Activated naive CD4-positive, alpha-beta T cell treated with anti-CD3 and anti-CD28 coated beads for 36 hours (primary cell): ENCODE results near the gene ST6GALNAC4. TPM values are rescaled to one million over a fixed set of nuclear protein-coding genes. Genes with fewer than 3 reads are reported as not detected.

Experiments used
- CTCF ChIA-PET: fragments of 350-600 bp; sonication (Branson Sonifier 250); formaldehyde crosslinking; loops from one replicate; lab custom pipeline; 2021; ENCODE audit warnings: antibody characterized with exemption; lab: Charles Lee
- DNase-seq: peaks from one replicate; pipeline ENCODE4 v3.0.0-alpha.2; 2020
- H3K27ac Mint-ChIP-seq: one replicate; pipeline ENCODE4 v1.8.0; 2021; ENCODE audit warnings: mild to moderate bottlenecking, mixed read lengths
- H3K27me3 Mint-ChIP-seq: one replicate; pipeline ENCODE4 v1.8.0; 2021; ENCODE audit warnings: low read depth, mixed read lengths
- H3K36me3 Mint-ChIP-seq: one replicate; pipeline ENCODE4 v1.8.0; 2021; ENCODE audit warnings: low read depth, mixed read lengths
- H3K4me1 Mint-ChIP-seq: one replicate; pipeline ENCODE4 v1.8.0; 2021; ENCODE audit warnings: low read depth, mixed read lengths
- H3K4me3 Mint-ChIP-seq: one replicate; pipeline ENCODE4 v1.8.0; 2021; ENCODE audit warnings: mild to moderate bottlenecking, moderate library complexity, mixed read lengths
- H3K9me3 Mint-ChIP-seq: one replicate; pipeline ENCODE4 v1.8.0; 2021; ENCODE audit warnings: mixed read lengths
- intact Hi-C: fragments of 100-400 bp; cut with micrococcal nuclease; formaldehyde crosslinking; loops from one replicate; pipeline ENCODE4 v1.15.1; 2023
- total RNA-seq, 2 experiments: library from RNA; stranded (reverse); gene quantifications; one replicate each; pipeline ENCODE4 v1.2.3, GENCODE V29; 2021

ST6GALNAC4 gene
- total RNA-seq, 2 experiments from 2014 or later = 22.3 to 24.6 TPM

GRCh38 chr9:127877566-127877998, 39.3 kb downstream of the ST6GALNAC4 start, which contains the start of gene AK1:
AK1 (minus strand) TSS chr9:127877675; CDS start chr9:127874617, 3,058 bp downstream.
- Mint-ChIP-seq H3K4me1 (peaks cover 6% of the 10 kb centered on the region), H3K27me3 (peaks cover 4% of the 10 kb centered on the region), H3K4me3 (no peak within 1 kb of the TSS), H3K27ac (no peak within 1 kb of the TSS), H3K9me3 (no peaks in the 10 kb centered on the region), H3K36me3 (no peaks in the 10 kb centered on the region)
- CTCF ChIA-PET = interaction anchor here (0.5 to 1.6 kb wide), 2 partner anchors 143 to 293 kb away, joined by 3 to 4 read pairs; partner anchors contain the start of gene TOR2A
- no peak for DNase-seq
- intact Hi-C loops = no loop called here

GRCh38 chr9:127876764-127877562, 39.9 kb downstream of the ST6GALNAC4 start:
- DNase-seq = no peak
- no peaks in the 10 kb centered on the region for H3K36me3 Mint-ChIP-seq
- H3K27me3 Mint-ChIP-seq = peaks cover 4% of the 10 kb centered on the region
- CTCF ChIA-PET = interaction anchor here (1.3 to 1.6 kb wide), 2 partner anchors 10 to 142 kb away, joined by 3 read pairs; partner anchors contain the start of gene TOR2A
- peaks cover 6% of the 10 kb centered on the region for H3K4me1 Mint-ChIP-seq
- intact Hi-C loops = no loop called here
- H3K9me3 Mint-ChIP-seq = no peaks in the 10 kb centered on the region
- H3K4me3 Mint-ChIP-seq = no peak overlapping the region
- no peak overlapping the region for H3K27ac Mint-ChIP-seq

DNA sequence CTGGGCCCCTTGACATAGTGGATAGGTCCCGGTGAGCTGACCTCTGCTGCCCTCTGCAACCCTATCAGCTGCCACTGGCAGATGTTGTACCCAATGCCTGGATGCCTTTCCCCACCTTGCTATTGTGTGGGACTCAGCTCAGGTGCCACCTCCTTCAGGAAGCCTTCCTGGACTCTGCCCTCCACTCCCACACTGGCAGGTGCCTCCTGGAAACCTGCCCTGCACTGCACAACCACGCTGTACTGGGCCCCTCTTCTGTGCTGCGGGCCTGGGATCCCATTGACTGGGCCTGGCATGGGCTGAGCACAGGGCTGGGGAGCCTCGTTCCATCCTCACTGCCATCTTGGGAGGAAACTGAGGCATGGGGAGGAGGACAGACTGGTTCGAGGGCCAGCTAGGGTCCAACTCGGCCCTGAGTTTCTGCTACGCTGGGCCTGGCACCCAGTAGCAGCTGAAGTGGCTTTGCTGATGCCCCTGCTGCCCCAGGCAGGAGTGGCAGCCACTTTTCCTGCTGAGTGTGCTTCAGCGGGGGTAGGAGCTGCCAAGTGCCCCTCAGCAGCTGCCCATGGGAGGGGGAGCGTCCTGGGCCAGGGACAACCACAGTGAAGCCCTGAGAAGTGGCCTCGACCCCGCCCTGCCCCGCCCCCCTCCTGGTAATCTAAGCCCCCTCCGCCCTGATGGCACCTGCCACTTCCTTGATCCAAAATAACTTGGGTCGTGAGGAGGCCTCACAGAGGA, 40.6 kb downstream of the ST6GALNAC4 start:
- Mint-ChIP-seq H3K9me3 (no peaks in the 10 kb centered on the region), H3K4me3 (no peak overlapping the region), H3K27ac (no peak overlapping the region), H3K27me3 (peaks cover 4% of the 10 kb centered on the region), H3K36me3 (no peaks in the 10 kb centered on the region), H3K4me1 (peaks cover 6% of the 10 kb centered on the region)
- intact Hi-C loops = no loop called here
- DNase-seq = no peak
- CTCF ChIA-PET = interaction anchor here (1.3 to 1.6 kb wide), 2 partner anchors 9 to 141 kb away, joined by 3 read pairs; partner anchors contain the start of gene TOR2A

- H3K4me3 Mint-ChIP-seq = no peak overlapping the region
- no peak for DNase-seq
- peaks cover 4% of the 10 kb centered on the region for H3K27me3 Mint-ChIP-seq
- H3K36me3 Mint-ChIP-seq = no peaks in the 10 kb centered on the region
- H3K27ac Mint-ChIP-seq = no peak overlapping the region
- CTCF ChIA-PET = interaction anchor here (0.7 kb wide), 1 partner anchor 13 kb away, joined by 3 read pairs; no protein-coding TSS in a partner anchor
- intact Hi-C loops = no loop called here
- H3K9me3 Mint-ChIP-seq = no peaks in the 10 kb centered on the region
- H3K4me1 Mint-ChIP-seq = peaks cover 6% of the 10 kb centered on the region
Observed at GRCh38 chr9:127875306-127875966, 41.4 kb downstream of the ST6GALNAC4 start.

DNA sequence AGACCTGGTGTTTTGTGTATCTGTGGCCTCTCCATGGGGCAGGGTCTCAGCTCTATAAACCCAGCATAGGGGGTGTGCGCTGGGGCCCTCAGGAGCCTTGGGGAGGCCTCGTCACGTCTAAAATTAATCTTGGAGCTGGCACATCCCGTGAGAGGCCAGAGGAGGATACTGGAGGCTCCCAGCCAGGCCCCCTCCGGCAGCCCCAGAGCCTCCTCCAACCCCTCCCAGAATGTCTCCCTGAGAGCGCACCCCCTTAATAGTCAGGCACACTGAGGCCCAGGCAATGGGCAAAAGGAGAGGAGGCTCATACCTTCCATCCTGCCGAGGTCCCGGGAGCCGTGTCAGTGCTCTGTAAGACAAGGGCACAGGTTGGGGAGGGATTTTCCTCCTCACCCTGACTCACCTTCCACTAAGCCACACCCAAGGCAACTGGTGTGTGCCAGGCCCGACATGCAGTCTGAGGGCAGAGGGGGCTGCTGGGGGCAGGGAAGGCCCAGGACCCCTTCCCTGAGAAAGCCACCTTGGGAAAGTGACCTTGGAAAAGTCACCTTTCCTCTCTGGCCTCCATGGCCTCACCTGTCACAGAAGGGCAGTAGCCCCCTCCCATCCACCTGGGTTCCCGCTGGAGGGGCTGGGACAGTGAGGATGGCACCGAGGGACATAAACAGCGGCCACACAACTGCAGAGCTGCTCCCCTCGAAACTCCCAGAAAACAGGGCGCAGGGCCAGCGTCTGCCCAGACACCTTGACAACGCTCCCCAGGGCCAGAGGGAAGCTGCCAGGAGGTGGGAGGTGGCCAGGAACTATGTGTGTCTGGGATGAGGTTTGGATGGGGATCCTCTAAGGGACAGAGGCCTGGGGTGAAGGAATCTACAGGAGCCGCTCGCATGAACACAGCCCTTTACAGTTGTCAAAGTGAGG, 42.3 kb downstream of the ST6GALNAC4 start:
- H3K27ac Mint-ChIP-seq = no peak overlapping the region
- no peaks in the 10 kb centered on the region for H3K36me3 Mint-ChIP-seq
- intact Hi-C loops = no loop called here
- no peaks in the 10 kb centered on the region for H3K9me3 Mint-ChIP-seq
- no peak overlapping the region for H3K4me3 Mint-ChIP-seq
- no peak for DNase-seq
- peaks cover 6% of the 10 kb centered on the region for H3K4me1 Mint-ChIP-seq
- CTCF ChIA-PET = interaction anchor here (0.7 to 1.8 kb wide), 2 partner anchors 12 to 47 kb away, joined by 3 to 5 read pairs; no protein-coding TSS in a partner anchor
- H3K27me3 Mint-ChIP-seq = peaks cover 4% of the 10 kb centered on the region

GRCh38 chr9:127873886-127874285, 43.0 kb downstream of the ST6GALNAC4 start:
- CTCF ChIA-PET = interaction anchor here (0.9 to 1.8 kb wide), 2 partner anchors 9 to 48 kb away, joined by 3 to 5 read pairs; no protein-coding TSS in a partner anchor
- intact Hi-C loops = no loop called here
- H3K4me1 Mint-ChIP-seq = peaks cover 6% of the 10 kb centered on the region
- peaks cover 4% of the 10 kb centered on the region for H3K27me3 Mint-ChIP-seq
- H3K9me3 Mint-ChIP-seq = no peaks in the 10 kb centered on the region
- no peak overlapping the region for H3K27ac Mint-ChIP-seq
- no peaks in the 10 kb centered on the region for H3K36me3 Mint-ChIP-seq
- no peak for DNase-seq
- H3K4me3 Mint-ChIP-seq = no peak overlapping the region

GRCh38 chr9:127873223-127873691, 43.6 kb downstream of the ST6GALNAC4 start:
- Mint-ChIP-seq H3K36me3 (no peaks in the 10 kb centered on the region), H3K9me3 (no peaks in the 10 kb centered on the region), H3K4me3 (no peak overlapping the region), H3K27me3 (peaks cover 4% of the 10 kb centered on the region), H3K27ac (no peak overlapping the region), H3K4me1 (peaks cover 6% of the 10 kb centered on the region)
- CTCF ChIA-PET = interaction anchor here (0.9 to 1.8 kb wide), 2 partner anchors 9 to 48 kb away, joined by 3 to 5 read pairs; no protein-coding TSS in a partner anchor
- intact Hi-C loops = no loop called here
- DNase-seq = no peak

GRCh38 chr9:127872369-127873222, 44.2 kb downstream of the ST6GALNAC4 start:
- no peak overlapping the region for H3K4me3 Mint-ChIP-seq
- no peak for DNase-seq
- no peak overlapping the region for H3K27ac Mint-ChIP-seq
- H3K27me3 Mint-ChIP-seq = peaks cover 4% of the 10 kb centered on the region
- H3K4me1 Mint-ChIP-seq = peaks cover 5% of the 10 kb centered on the region
- H3K36me3 Mint-ChIP-seq = no peaks in the 10 kb centered on the region
- intact Hi-C loops = no loop called here
- CTCF ChIA-PET = interaction anchor here (0.5 to 1.8 kb wide), 4 partner anchors 10 to 138 kb away, joined by 3 to 5 read pairs (median 4); partner anchors contain the start of gene TOR2A
- no peaks in the 10 kb centered on the region for H3K9me3 Mint-ChIP-seq

DNA sequence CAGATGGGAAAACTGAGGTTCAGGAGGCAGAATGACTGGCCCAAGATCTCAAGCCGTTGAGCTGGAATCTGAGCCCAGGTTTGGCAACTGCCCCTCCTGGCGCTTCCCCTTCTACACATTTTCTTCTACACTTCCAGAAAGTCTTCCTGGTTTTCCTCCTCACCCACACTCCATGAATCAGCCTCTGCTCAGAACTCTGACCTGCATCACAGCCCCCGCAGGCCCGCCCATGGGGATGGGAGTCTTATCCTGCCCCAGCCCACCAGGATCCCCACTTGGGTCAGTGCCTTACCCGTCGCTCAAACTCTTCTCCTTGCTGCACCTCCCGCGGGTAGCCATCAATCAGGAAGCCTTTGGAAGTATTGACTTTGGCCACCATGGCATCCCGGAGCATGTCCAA, 45.3 kb downstream of the ST6GALNAC4 start:
- Mint-ChIP-seq H3K27ac (no peak overlapping the region), H3K4me1 (no peaks in the 10 kb centered on the region), H3K27me3 (no peaks in the 10 kb centered on the region), H3K9me3 (no peaks in the 10 kb centered on the region), H3K36me3 (no peaks in the 10 kb centered on the region), H3K4me3 (no peak overlapping the region)
- CTCF ChIA-PET = interaction anchor here (0.6 to 3.5 kb wide), 3 partner anchors 10 to 137 kb away, joined by 3 to 12 read pairs (median 5); partner anchors contain the start of gene TOR2A
- intact Hi-C loops = loop anchor here (2.0 kb wide), 1 partner anchor 49 kb away; no protein-coding TSS in a partner anchor
- DNase-seq = no peak

DNA sequence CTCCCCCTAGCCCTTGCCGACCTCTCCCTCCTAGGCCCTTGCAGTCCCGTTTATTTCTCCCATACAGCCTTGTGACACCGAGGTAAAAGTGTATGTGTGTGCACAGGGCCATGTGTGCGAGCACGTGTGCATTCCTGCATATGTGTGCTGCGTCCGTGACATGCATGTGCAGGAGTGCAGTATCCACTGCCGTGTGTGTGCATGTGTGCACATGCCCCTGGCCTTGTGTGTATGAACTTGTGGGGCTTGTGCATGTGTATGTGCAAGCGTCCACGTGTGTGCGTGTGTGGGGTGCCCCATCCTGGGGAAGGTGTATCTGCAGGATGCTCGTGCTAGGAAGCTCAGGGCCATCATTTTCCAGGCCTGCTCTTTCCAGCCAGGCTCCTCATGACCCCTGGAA, 46.0 kb downstream of the ST6GALNAC4 start:
- Mint-ChIP-seq H3K4me3 (no peak overlapping the region), H3K27me3 (no peaks in the 10 kb centered on the region), H3K27ac (no peak overlapping the region), H3K4me1 (peaks cover 1% of the 10 kb centered on the region), H3K9me3 (no peaks in the 10 kb centered on the region), H3K36me3 (no peaks in the 10 kb centered on the region)
- no peak for DNase-seq
- intact Hi-C loops = loop anchor here (1.0 to 2.0 kb wide), 3 partner anchors 50 to 136 kb away; partner anchors contain the start of genes CDK9 and TOR2A
- CTCF ChIA-PET = interaction anchor here (1.0 to 4.8 kb wide), 11 partner anchors 10 to 165 kb away, joined by 3 to 56 read pairs (median 12); partner anchors contain the start of genes CDK9, ENG, ST6GALNAC4 and TOR2A
